Dermis blood vessel endothelial cell (primary cell): Measurements from ENCODE around the gene CNGA2. TPM values are rescaled to one million over a fixed set of nuclear protein-coding genes. Genes with fewer than 3 reads are reported as not detected.

Source experiments
- total RNA-seq: library from RNA; depleted of rRNA; stranded (reverse); fragments of >200 nt; gene quantifications from 2 replicates; pipeline ENCODE4 v1.2.3, GENCODE V29; 2014

Gene CNGA2
- total RNA-seq, 1 donor from 2014 or later: not detected

Other genes with a start within 250 kb of the CNGA2 start
- not detected in 2 replicates for gene PASD1, start 171.1 kb upstream of the CNGA2 start, total RNA-seq
- gene PRRG3, start 39.3 kb upstream of the CNGA2 start, total RNA-seq: not detected in 2 replicates
- gene FATE1, start 18.7 kb upstream of the CNGA2 start, total RNA-seq: not detected in 2 replicates
- gene MAGEA4, start 178.1 kb downstream of the CNGA2 start, total RNA-seq: not detected in 2 replicates
- gene GABRE, start 239.9 kb downstream of the CNGA2 start, total RNA-seq: 8.4 and 28.1 TPM in 2 replicates